MCF 10A (cell line): Measurements from ENCODE around the gene DCDC2B. TPM values are rescaled to one million over a fixed set of nuclear protein-coding genes. Genes with fewer than 3 reads are reported as not detected.
A peak's percentile ranks its signal among the peaks of the same experiment; 100 is the strongest.

Source experiments
- BruUV-seq: library from RNA; stranded (reverse); fragments of 400-500 nt; replicated peaks from 2 replicates; lab custom pipeline; 2021; lab: Mats Ljungman, UMichigan
- CTCF ChIA-PET: fragments of 300-600 bp; sonication (Branson Sonifier 250); formaldehyde crosslinking; extraction: SDS; loops from one replicate; lab custom pipeline; 2021; ENCODE audit warnings: antibody characterized with exemption, inconsistent platforms; lab: Yijun Ruan, JAX
- POLR2A ChIA-PET: fragments of 300-600, 350-650 bp; sonication (Branson Sonifier 250); formaldehyde crosslinking; extraction: SDS; loops from one replicate; lab custom pipeline; 2020; ENCODE audit warnings: antibody characterized with exemption, inconsistent platforms; lab: Yijun Ruan, JAX
- DNase-seq: peaks from one replicate; pipeline ENCODE4 v3.0.0-alpha.2; 2018; ENCODE audit not compliant: unreplicated experiment
- H3K27ac Mint-ChIP-seq: one replicate; pipeline ENCODE4 v1.8.0; 2022; ENCODE audit warnings: mild to moderate bottlenecking, low read depth, mixed read lengths; ENCODE audit not compliant: unreplicated experiment
- H3K27me3 Mint-ChIP-seq: one replicate; pipeline ENCODE4 v1.8.0; 2022; ENCODE audit warnings: mixed read lengths; ENCODE audit not compliant: insufficient read depth, unreplicated experiment
- H3K36me3 Mint-ChIP-seq: one replicate; pipeline ENCODE4 v1.8.0; 2022; ENCODE audit warnings: mild to moderate bottlenecking, moderate library complexity, mixed read lengths; ENCODE audit not compliant: insufficient read depth, unreplicated experiment
- H3K4me1 Mint-ChIP-seq: one replicate; pipeline ENCODE4 v1.8.0; 2022; ENCODE audit warnings: mixed read lengths; ENCODE audit not compliant: insufficient read depth, unreplicated experiment
- H3K4me3 Mint-ChIP-seq: one replicate; pipeline ENCODE4 v1.8.0; 2022; ENCODE audit warnings: mild to moderate bottlenecking, moderate library complexity, mixed read lengths; ENCODE audit not compliant: unreplicated experiment
- H3K9me3 Mint-ChIP-seq: one replicate; pipeline ENCODE4 v1.8.0; 2022; ENCODE audit warnings: mixed read lengths; ENCODE audit not compliant: unreplicated experiment
- CTCF ChIP-seq: fragments of 200-600 bp; IDR thresholded peaks from one replicate; pipeline ENCODE4 v1.8.0; 2022; ENCODE audit warnings: antibody characterized with exemption, mild to moderate bottlenecking; ENCODE audit not compliant: unreplicated experiment
- intact Hi-C: fragments of 100-400 bp; cut with micrococcal nuclease; formaldehyde crosslinking; loops from 2 replicates; pipeline ENCODE4 v1.14.1; 2022
- total RNA-seq: library from RNA; stranded (reverse); gene quantifications from 2 replicates; pipeline ENCODE4 v1.2.3, GENCODE V29; 2022

Gene DCDC2B
- total RNA-seq, 1 experiment from 2014 or later, result not detected

- intact Hi-C loops, result no loop called here
- POLR2A ChIA-PET, result interaction anchor here (1.2 to 1.3 kb wide), 3 partner anchors 10 to 52 kb away, joined by 3 to 4 read pairs (median 4); partner anchors contain the start of gene HDAC1
- BruUV-seq, result no TSS peak
- CTCF ChIA-PET, result interaction anchor here (0.8 to 1.9 kb wide), 3 partner anchors 9 to 79 kb away, joined by 3 to 10 read pairs (median 4); no protein-coding TSS in a partner anchor
- H3K27me3 Mint-ChIP-seq, result no peaks in the 10 kb centered on the region
- no peak overlapping the region for H3K27ac Mint-ChIP-seq
- H3K36me3 Mint-ChIP-seq, result no peaks in the 10 kb centered on the region
- no peaks in the 10 kb centered on the region for H3K9me3 Mint-ChIP-seq
- peaks cover 13% of the 10 kb centered on the region for H3K4me1 Mint-ChIP-seq
- TF ChIP-seq CTCF, result no peak
- H3K4me3 Mint-ChIP-seq, result peak overlapping the region; percentile 68
- no peak for DNase-seq
Observed at GRCh38 chr1:32239790-32240139, 30.9 kb downstream of the DCDC2B start.

DNA sequence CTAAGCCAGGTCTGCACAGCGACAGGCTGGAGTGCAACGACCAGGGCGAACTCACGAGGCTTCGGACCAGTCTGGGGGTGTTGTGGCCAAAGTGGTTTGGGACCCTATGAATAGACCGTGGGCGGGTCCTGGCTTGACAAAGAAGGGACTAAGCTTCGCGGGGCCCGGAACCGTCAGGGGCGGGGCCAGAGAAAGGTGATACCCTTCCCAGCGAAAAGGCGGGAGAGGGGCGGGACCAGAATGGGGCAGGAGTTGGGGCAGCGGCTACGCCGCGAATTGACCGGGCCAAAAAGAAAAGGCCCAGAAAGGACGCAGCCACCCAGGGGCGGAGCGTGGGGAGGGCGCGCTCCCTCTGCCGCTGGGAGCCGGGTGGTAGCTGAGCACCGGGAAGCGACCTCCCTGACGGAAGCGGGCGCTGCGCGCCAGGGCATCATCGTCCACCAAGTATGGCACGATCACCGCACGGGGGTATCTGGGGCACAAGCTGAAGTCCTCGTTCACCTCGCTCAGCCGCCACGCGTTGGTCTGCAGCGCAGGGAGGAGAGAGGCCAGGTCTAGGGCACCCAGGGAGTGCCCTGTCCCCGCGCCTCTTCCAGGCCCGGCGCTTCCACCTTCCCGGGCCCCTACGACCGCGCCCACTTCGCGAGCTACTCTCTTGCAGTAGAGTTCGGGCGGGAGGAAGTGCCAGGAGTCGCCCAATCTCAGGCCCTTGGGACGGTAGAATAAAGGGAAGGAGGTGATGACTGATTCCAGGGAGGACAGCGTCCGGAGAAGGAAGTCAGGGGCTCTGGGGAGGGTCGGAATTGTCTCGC, 31.5 kb downstream of the DCDC2B start:
- CTCF ChIA-PET, result interaction anchor here (0.5 to 1.4 kb wide), 8 partner anchors 10 to 539 kb away, joined by 3 to 5 read pairs (median 3); partner anchors contain the start of gene LCK
- DNase-seq, result peak; percentile 70
- POLR2A ChIA-PET, result interaction anchor here (0.7 to 1.3 kb wide), 5 partner anchors 10 to 52 kb away, joined by 3 to 5 read pairs (median 4); partner anchors contain the start of gene HDAC1
- H3K4me3 Mint-ChIP-seq, result peak overlapping the region; percentile 68
- peaks cover 13% of the 10 kb centered on the region for H3K4me1 Mint-ChIP-seq
- no peaks in the 10 kb centered on the region for H3K27me3 Mint-ChIP-seq
- BruUV-seq, result no TSS peak
- H3K27ac Mint-ChIP-seq, result no peak overlapping the region
- H3K36me3 Mint-ChIP-seq, result no peaks in the 10 kb centered on the region
- intact Hi-C loops, result no loop called here
- H3K9me3 Mint-ChIP-seq, result no peaks in the 10 kb centered on the region
- no peak for TF ChIP-seq CTCF

DNA sequence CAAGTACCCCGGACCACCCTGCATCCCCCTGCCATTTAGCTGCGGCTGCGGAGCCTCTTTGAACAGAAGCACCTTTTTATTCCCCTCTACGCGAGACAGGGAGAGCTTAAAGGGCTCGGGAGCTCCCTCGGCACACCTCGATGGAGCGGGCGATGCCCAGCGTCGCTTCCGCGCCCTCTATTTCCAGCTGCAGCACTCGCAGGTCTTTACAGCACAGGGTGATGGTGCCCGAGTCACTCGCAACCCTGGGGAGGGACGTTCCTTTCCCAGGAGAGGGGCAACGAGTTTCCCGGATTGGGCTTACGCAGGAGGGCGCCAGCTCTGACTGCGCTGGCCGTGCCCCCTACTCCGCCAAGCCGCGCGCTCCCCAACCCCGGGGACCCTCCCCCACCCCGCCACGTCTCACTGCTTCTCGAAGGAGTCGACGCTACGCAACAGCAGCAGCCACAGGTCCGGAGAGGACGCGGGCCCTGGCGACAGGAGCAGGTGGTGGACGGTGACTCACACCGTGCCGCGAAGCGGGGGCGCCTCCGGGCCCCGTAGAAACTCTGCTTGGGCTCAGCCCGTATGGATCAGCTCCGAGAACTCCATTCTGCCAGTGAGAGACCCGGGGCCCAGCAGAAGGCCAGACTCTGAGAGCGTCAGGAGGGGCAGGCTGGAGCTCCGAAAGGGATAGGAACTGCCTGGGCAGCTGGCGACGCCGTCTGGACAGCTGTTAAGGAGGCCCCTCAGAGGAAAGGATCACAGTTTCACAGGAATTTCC, 32.3 kb downstream of the DCDC2B start:
- Mint-ChIP-seq H3K4me1 (peaks cover 6% of the 10 kb centered on the region), H3K36me3 (no peaks in the 10 kb centered on the region), H3K27me3 (no peaks in the 10 kb centered on the region), H3K9me3 (no peaks in the 10 kb centered on the region), H3K27ac (no peak overlapping the region), H3K4me3 (peak overlapping the region; percentile 68)
- POLR2A ChIA-PET, result interaction anchor here (0.7 to 1.3 kb wide), 4 partner anchors 11 to 51 kb away, joined by 3 to 5 read pairs (median 4); partner anchors contain the start of gene HDAC1
- intact Hi-C loops, result no loop called here
- TF ChIP-seq CTCF, result no peak
- CTCF ChIA-PET, result interaction anchor here (0.5 to 1.4 kb wide), 9 partner anchors 10 to 650 kb away, joined by 3 to 5 read pairs (median 3); partner anchors contain the start of gene LCK
- BruUV-seq, result no TSS peak
- DNase-seq, result peak; percentile 41
